GM23248 (cell line): ENCODE measurements around the gene CEBPA. TPM values are rescaled to one million over a fixed set of nuclear protein-coding genes. Genes with fewer than 3 reads are reported as not detected.

Source experiments
- DNase-seq: peaks from one replicate; pipeline ENCODE4 v3.0.0-alpha.2; 2015
- H2AFZ ChIP-seq: fragments of 200-600 bp; sonication (generic); 2 replicates; pipeline ENCODE4 v1.6.1; 2016; ENCODE audit warnings: antibody characterized with exemption
- H3F3A ChIP-seq: fragments of 200-600 bp; sonication (generic); 2 replicates; pipeline ENCODE4 v1.6.1; 2016; ENCODE audit warnings: mild to moderate bottlenecking, antibody characterized with exemption, mixed run types; ENCODE audit not compliant: insufficient read depth
- H3K27ac ChIP-seq: fragments of 200-600 bp; sonication (generic); 2 replicates; pipeline ENCODE4 v1.5.1; 2016; ENCODE audit warnings: mild to moderate bottlenecking
- H3K27me3 ChIP-seq: fragments of 200-600 bp; sonication (generic); replicated peaks from 2 replicates; pipeline ENCODE4 v1.6.1; 2016; ENCODE audit warnings: mild to moderate bottlenecking; ENCODE audit not compliant: insufficient read depth
- H3K36me3 ChIP-seq: fragments of 200-600 bp; sonication (generic); 2 replicates; pipeline ENCODE4 v1.6.1; 2016; ENCODE audit warnings: low read depth, mild to moderate bottlenecking
- H3K4me1 ChIP-seq: fragments of 200-600 bp; sonication (generic); 2 replicates; pipeline ENCODE4 v1.6.1; 2016; ENCODE audit warnings: mild to moderate bottlenecking; ENCODE audit not compliant: insufficient read depth
- H3K4me2 ChIP-seq: fragments of 200-600 bp; sonication (generic); one replicate; pipeline ENCODE4 v1.6.1; 2016; ENCODE audit warnings: mild to moderate bottlenecking; ENCODE audit not compliant: unreplicated experiment
- H3K4me3 ChIP-seq: fragments of 200-600 bp; sonication (generic); 2 replicates; pipeline ENCODE4 v1.5.1; 2016; ENCODE audit warnings: mild to moderate bottlenecking
- H3K79me2 ChIP-seq: fragments of 200-600 bp; sonication (generic); 2 replicates; pipeline ENCODE4 v1.6.1; 2016; ENCODE audit warnings: mild to moderate bottlenecking; ENCODE audit not compliant: insufficient read depth
- H3K9ac ChIP-seq: fragments of 200-600 bp; sonication (generic); 2 replicates; pipeline ENCODE4 v1.6.1; 2016; ENCODE audit warnings: mild to moderate bottlenecking
- H3K9me2 ChIP-seq: fragments of 200-600 bp; sonication (generic); 2 replicates; pipeline ENCODE4 v1.6.1; 2016; ENCODE audit warnings: mixed run types, mild to moderate bottlenecking, moderate library complexity; ENCODE audit not compliant: insufficient read depth
- H3K9me3 ChIP-seq: fragments of 200-600 bp; sonication (generic); one replicate; pipeline ENCODE4 v1.6.1; 2017; ENCODE audit warnings: low read depth
- H4K20me1 ChIP-seq: fragments of 200-600 bp; sonication (generic); 2 replicates; pipeline ENCODE4 v1.6.0; 2016; ENCODE audit not compliant: insufficient read depth
- EZH2 ChIP-seq: fragments of 200-600 bp; sonication (generic); IDR thresholded peaks from 2 replicates; pipeline ENCODE4 v1.6.1; 2018; ENCODE audit warnings: antibody characterized with exemption, mild to moderate bottlenecking; ENCODE audit not compliant: insufficient read depth, poor library complexity, severe bottlenecking
- EZH2phosphoT487 ChIP-seq: fragments of 200-600 bp; sonication (generic); IDR thresholded peaks from 2 replicates; pipeline ENCODE4 v1.6.1; 2018; ENCODE audit warnings: antibody characterized with exemption, moderate library complexity, mild to moderate bottlenecking, low read depth; ENCODE audit not compliant: insufficient read depth
- WGBS, 2 experiments: methylation state at CpG; one replicate each; pipeline ENCODE4 v1.1.6; 2015 to 2017; ENCODE audit warnings: low lambda C conversion rate in 2 of 2, low coverage in 1 of 2; ENCODE audit errors: missing lambda C conversion rate in 2 of 2; 5-methylcytosine and 5-hydroxymethylcytosine counted together
- in situ Hi-C: fragments of 300-500 bp; cut with MboI; formaldehyde crosslinking; loops from 2 replicates; pipeline ENCODE4 v1.15.0; 2020
- polyA plus RNA-seq: library from polyadenylated mRNA; unstranded; fragments of >200 nt; fragmentation: Nextera tagmentation; extraction: Ambion mirVana; gene quantifications from 2 replicates; pipeline ENCODE4 v1.2.1, GENCODE V29; 2016
- total RNA-seq: library from RNA; depleted of rRNA; stranded (reverse); fragments of >200 nt; shearing (Covaris generic); gene quantifications from 2 replicates; pipeline ENCODE4 v1.2.3, GENCODE V29; 2014

Gene CEBPA
- total and polyA plus RNA-seq, 2 experiments from 2014 or later = 0.22 TPM; not detected in 1

DNA sequence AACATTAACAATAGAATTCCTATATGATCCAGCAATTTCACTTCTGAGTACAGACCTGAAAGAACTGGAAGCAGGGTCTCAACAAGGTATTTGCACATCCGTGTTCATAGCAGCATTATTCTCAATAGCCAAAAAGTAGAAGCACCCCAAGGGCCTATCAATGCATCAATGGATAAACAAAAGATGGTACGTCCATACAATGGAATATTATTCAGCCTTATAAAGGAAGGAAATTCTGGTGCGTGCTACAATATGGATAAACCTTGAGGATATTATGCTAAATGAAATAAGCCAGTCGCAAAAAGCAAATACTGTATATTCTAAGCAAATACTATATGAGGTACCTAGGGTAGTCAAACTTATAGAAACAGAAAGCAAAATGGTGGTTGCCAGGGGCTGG lies 30.8 kb upstream of the CEBPA start:
- Histone ChIP-seq H3K9ac (no peak overlapping the region), H3K36me3 (no peaks in the 10 kb centered on the region), H3K4me1 (no peaks in the 10 kb centered on the region), H3K27me3 (no peaks in the 10 kb centered on the region; the same call in 1 of the 2 replicates), H3F3A (no peaks in the 10 kb centered on the region), H3K9me3 (no peaks in the 10 kb centered on the region), H2AFZ (no peak overlapping the region), H3K4me2 (no peak overlapping the region), H3K79me2 (no peaks in the 10 kb centered on the region), H3K4me3 (no peak overlapping the region), H3K9me2 (no peaks in the 10 kb centered on the region), H3K27ac (no peak overlapping the region), H4K20me1 (no peaks in the 10 kb centered on the region; the same call in 1 of the 2 replicates)
- TF ChIP-seq EZH2phosphoT487 (no peak), EZH2 (no peak)
- no peak for DNase-seq
- in situ Hi-C loops = no loop called here
- 49 to 55% methylated on average over 4 of the region's 4 CpGs for WGBS, 2 experiments

DNA sequence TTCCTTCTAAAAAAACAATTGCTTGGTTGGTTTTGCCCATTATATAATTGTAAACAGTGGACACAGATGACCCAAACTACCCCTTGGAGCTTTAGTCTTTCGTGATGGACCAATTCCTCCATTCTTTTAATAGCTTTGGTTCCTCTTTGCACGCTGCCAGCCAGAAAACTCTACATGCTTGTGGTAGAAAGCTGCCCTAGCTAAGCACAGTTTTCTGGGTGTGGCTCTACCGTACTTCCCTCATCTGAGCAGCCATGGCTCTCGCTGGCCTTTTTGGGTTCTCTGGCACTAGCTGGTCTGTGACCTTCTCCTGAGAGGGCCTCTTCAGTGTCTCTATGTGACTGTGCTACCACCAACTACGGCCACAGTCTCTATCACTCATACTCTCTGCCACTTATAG lies 29.9 kb upstream of the CEBPA start:
- Histone ChIP-seq H3K9ac (no peak overlapping the region), H3K79me2 (no peaks in the 10 kb centered on the region), H3K9me3 (no peaks in the 10 kb centered on the region), H3K4me1 (no peaks in the 10 kb centered on the region), H3K36me3 (no peaks in the 10 kb centered on the region), H4K20me1 (no peaks in the 10 kb centered on the region), H3K4me2 (no peak overlapping the region), H3K27ac (no peak overlapping the region), H3F3A (no peaks in the 10 kb centered on the region), H2AFZ (no peak overlapping the region), H3K27me3 (no peaks in the 10 kb centered on the region; the same call in 1 of the 2 replicates), H3K9me2 (no peaks in the 10 kb centered on the region), H3K4me3 (no peak overlapping the region)
- in situ Hi-C loops = no loop called here
- TF ChIP-seq EZH2 (no peak), EZH2phosphoT487 (no peak)
- WGBS, 2 experiments = 72 to 76% methylated on average over 5 of the region's 5 CpGs
- DNase-seq = no peak

DNA sequence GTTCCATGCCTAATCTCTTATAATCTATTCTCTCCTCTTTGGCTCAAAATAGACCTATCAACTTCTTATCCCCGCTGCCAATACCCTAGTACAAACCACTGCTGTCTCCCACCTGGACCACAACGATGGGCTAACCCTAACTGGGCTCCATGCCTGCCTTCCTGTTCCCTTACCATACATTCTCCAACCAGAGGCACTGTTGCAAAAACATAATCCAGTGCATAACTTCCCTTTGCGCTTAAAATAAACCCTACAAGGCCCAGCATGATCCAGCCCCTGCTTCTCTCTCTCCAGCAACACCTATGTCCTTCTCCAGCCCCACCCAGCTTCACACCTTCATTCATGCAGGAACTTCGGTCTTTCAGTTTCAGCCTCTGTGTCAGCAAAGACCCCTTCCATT lies 27.4 kb upstream of the CEBPA start:
- Histone ChIP-seq H3K27me3 (no peaks in the 10 kb centered on the region; the same call in 1 of the 2 replicates), H3K79me2 (no peaks in the 10 kb centered on the region), H3K27ac (no peak overlapping the region), H4K20me1 (no peaks in the 10 kb centered on the region), H3K9ac (no peak overlapping the region), H3K4me1 (no peaks in the 10 kb centered on the region), H2AFZ (no peak overlapping the region), H3K9me3 (no peaks in the 10 kb centered on the region), H3F3A (no peaks in the 10 kb centered on the region), H3K9me2 (no peaks in the 10 kb centered on the region), H3K36me3 (no peaks in the 10 kb centered on the region), H3K4me2 (no peak overlapping the region), H3K4me3 (no peak overlapping the region)
- TF ChIP-seq EZH2phosphoT487 (no peak), EZH2 (no peak)
- in situ Hi-C loops = no loop called here
- 52 to 62% methylated on average over 4 of the region's 4 CpGs for WGBS, 2 experiments
- no peak for DNase-seq

DNA sequence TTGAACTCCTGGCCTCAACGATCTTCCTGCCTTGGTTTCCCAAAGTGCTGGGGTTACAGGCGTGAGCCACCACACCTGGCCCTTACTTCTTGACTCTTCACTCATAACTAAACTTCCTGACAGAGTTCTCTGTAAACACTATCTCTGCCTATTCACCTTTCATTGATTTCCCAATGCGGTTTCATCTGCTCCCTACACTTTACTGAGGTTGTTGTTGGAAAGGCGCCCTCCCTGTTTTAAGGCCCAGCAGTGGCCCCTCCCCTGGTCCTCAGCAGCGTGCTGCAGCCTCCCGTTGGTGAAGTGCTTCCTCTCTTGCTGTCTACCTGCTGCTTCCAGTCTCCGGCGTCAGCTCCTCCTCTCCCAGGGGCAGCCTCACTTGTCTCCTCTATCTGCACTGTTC lies 26.7 kb upstream of the CEBPA start:
- TF ChIP-seq EZH2phosphoT487 (no peak), EZH2 (no peak)
- in situ Hi-C loops = no loop called here
- H3K4me3 ChIP-seq = no peak overlapping the region
- no peak for DNase-seq
- WGBS, 2 experiments = 73 to 77% methylated on average over 8 of the region's 8 CpGs
- H3K9me3 ChIP-seq = no peaks in the 10 kb centered on the region
- H4K20me1 ChIP-seq = no peaks in the 10 kb centered on the region
- no peak overlapping the region for H2AFZ ChIP-seq
- no peaks in the 10 kb centered on the region for H3F3A ChIP-seq
- no peaks in the 10 kb centered on the region for H3K4me1 ChIP-seq
- no peak overlapping the region for H3K27ac ChIP-seq
- no peaks in the 10 kb centered on the region for H3K9me2 ChIP-seq
- peaks cover 5% of the 10 kb centered on the region; the same call in 1 of the 2 replicates for H3K27me3 ChIP-seq
- no peak overlapping the region for H3K9ac ChIP-seq
- H3K36me3 ChIP-seq = no peaks in the 10 kb centered on the region
- no peaks in the 10 kb centered on the region for H3K79me2 ChIP-seq
- no peak overlapping the region for H3K4me2 ChIP-seq

DNA sequence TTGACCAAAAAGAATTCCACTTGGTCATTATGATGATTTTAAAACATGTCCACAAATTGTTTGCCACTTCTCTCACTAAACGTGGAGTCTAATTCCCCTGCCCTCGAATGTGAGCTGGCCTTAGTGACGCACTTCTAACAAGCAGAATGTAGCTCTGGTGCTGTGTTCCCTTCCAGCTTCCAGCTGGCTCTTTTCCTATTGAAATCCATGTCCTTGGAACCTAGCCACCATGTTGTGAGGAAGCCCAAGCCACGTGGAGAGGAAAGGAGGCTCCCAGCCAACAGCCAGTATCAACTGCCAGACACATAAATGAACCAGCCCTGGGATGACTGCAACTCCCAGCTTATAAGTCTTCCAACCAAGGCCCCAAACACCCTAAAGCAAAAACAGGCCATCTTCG lies 23.6 kb upstream of the CEBPA start:
- Histone ChIP-seq H4K20me1 (no peaks in the 10 kb centered on the region), H3K79me2 (no peaks in the 10 kb centered on the region)
- peak; percentile 41 for DNase-seq

More for the DNA sequence above, 23.6 kb upstream of the CEBPA start:
- Histone ChIP-seq H3F3A (no peaks in the 10 kb centered on the region), H3K9ac (no peak overlapping the region), H3K36me3 (no peaks in the 10 kb centered on the region), H3K9me3 (no peaks in the 10 kb centered on the region), H3K27ac (no peak overlapping the region), H3K4me3 (no peak overlapping the region), H3K27me3 (peaks cover 10% of the 10 kb centered on the region; the same call in 1 of the 2 replicates), H2AFZ (no peak overlapping the region), H3K4me1 (no peaks in the 10 kb centered on the region), H3K4me2 (no peak overlapping the region), H3K9me2 (no peaks in the 10 kb centered on the region)
- WGBS, 2 experiments = 3 to 7% methylated on average over 5 of the region's 5 CpGs
- in situ Hi-C loops = no loop called here
- no peak for TF ChIP-seq EZH2
